Smooth muscle cell (in vitro differentiated cells): ENCODE results near the gene MVP. TPM values are rescaled to one million over a fixed set of nuclear protein-coding genes. Genes with fewer than 3 reads are reported as not detected.

Source experiments
- DNase-seq: peaks from one replicate; lab custom pipeline; 2025; ENCODE audit not compliant: unreplicated experiment; lab: John Stamatoyannopoulos, UW
- H2AFZ ChIP-seq: fragments of 200-600 bp; sonication (generic); 2 replicates; pipeline ENCODE4 v1.6.0; 2016; ENCODE audit warnings: antibody characterized with exemption, low read depth, mild to moderate bottlenecking
- H3F3A ChIP-seq: fragments of 200-600 bp; sonication (generic); 2 replicates; pipeline ENCODE4 v1.6.0; 2017; ENCODE audit warnings: antibody characterized with exemption, low read depth
- H3K27ac ChIP-seq: fragments of 200-600 bp; sonication (generic); 2 replicates; pipeline ENCODE4 v1.5.1; 2016; ENCODE audit warnings: low read depth, mild to moderate bottlenecking
- H3K27me3 ChIP-seq: fragments of 200-600 bp; sonication (generic); 2 replicates; pipeline ENCODE4 v1.6.1; 2016; ENCODE audit warnings: low read depth, mild to moderate bottlenecking
- H3K36me3 ChIP-seq: fragments of 200-600 bp; sonication (generic); 2 replicates; pipeline ENCODE4 v1.5.1; 2016; ENCODE audit warnings: low read depth
- H3K4me1 ChIP-seq: fragments of 200-600 bp; sonication (generic); 2 replicates; pipeline ENCODE4 v1.5.1; 2016; ENCODE audit warnings: low read depth
- H3K4me2 ChIP-seq: fragments of 200-600 bp; sonication (generic); 2 replicates; pipeline ENCODE4 v1.6.0; 2016; ENCODE audit warnings: mild to moderate bottlenecking
- H3K4me3 ChIP-seq: fragments of 200-600 bp; sonication (generic); 2 replicates; pipeline ENCODE4 v1.5.1; 2016; ENCODE audit warnings: mild to moderate bottlenecking
- H3K79me2 ChIP-seq: fragments of 200-600 bp; sonication (generic); 2 replicates; pipeline ENCODE4 v1.6.0; 2016; ENCODE audit warnings: low read depth, mild to moderate bottlenecking
- H3K9ac ChIP-seq: fragments of 200-600 bp; sonication (generic); 2 replicates; pipeline ENCODE4 v1.6.0; 2016; ENCODE audit warnings: low read depth
- H3K9me3 ChIP-seq: fragments of 200-600 bp; sonication (generic); replicated peaks from 2 replicates; pipeline ENCODE4 v1.5.1; 2016; ENCODE audit warnings: low read depth
- H4K20me1 ChIP-seq: fragments of 200-600 bp; sonication (generic); 2 replicates; pipeline ENCODE4 v1.6.0; 2016; ENCODE audit warnings: low read depth
- CTCF ChIP-seq: fragments of 200-600 bp; sonication (generic); IDR thresholded peaks from 2 replicates; pipeline ENCODE4 v1.5.1; 2017; ENCODE audit warnings: borderline replicate concordance, mild to moderate bottlenecking, antibody characterized with exemption; ENCODE audit not compliant: insufficient read depth, poor library complexity, severe bottlenecking
- WGBS: methylation state at CpG from one replicate; pipeline ENCODE4 v1.1.7; 2016; ENCODE audit warnings: low lambda C conversion rate; 5-methylcytosine and 5-hydroxymethylcytosine counted together
- polyA plus RNA-seq: library from polyadenylated mRNA; unstranded; fragments of >200 nt; fragmentation: Nextera tagmentation; extraction: Ambion mirVana; gene quantifications from 2 replicates; pipeline ENCODE4 v1.2.1, GENCODE V29; 2016
- total RNA-seq: library from RNA; depleted of rRNA; stranded (reverse); fragments of >200 nt; gene quantifications from 2 replicates; pipeline ENCODE4 v1.2.3, GENCODE V29; 2014

The MVP gene
- total and polyA plus RNA-seq, 2 experiments from 2014 or later = 47.5 to 110 TPM

GRCh38 chr16:29891525-29892457, 71.5 kb downstream of the MVP start:
- Histone ChIP-seq H3K79me2 (no peaks in the 10 kb centered on the region), H3K4me2 (no peak overlapping the region), H3K4me1 (no peaks in the 10 kb centered on the region), H3K27ac (no peak overlapping the region), H3F3A (no peaks in the 10 kb centered on the region), H3K36me3 (no peaks in the 10 kb centered on the region), H4K20me1 (no peaks in the 10 kb centered on the region), H3K4me3 (no peak overlapping the region), H2AFZ (no peak overlapping the region), H3K9ac (no peak overlapping the region), H3K27me3 (no peaks in the 10 kb centered on the region), H3K9me3 (no peaks in the 10 kb centered on the region)
- TF ChIP-seq CTCF = no peak
- 91% methylated on average over 10 of the region's 10 CpGs for WGBS
- DNase-seq = no peak

- no peaks in the 10 kb centered on the region for H3K9me3 ChIP-seq
- H3F3A ChIP-seq = no peaks in the 10 kb centered on the region
- H3K4me1 ChIP-seq = no peaks in the 10 kb centered on the region
- H3K4me3 ChIP-seq = no peak overlapping the region
- DNase-seq = no peak
- H3K79me2 ChIP-seq = no peaks in the 10 kb centered on the region
- TF ChIP-seq CTCF = no peak
- H3K27me3 ChIP-seq = no peaks in the 10 kb centered on the region
- no peak overlapping the region for H2AFZ ChIP-seq
- no peak overlapping the region for H3K4me2 ChIP-seq
- no peak overlapping the region for H3K9ac ChIP-seq
- 97% methylated on average over 6 of the region's 6 CpGs for WGBS
- H4K20me1 ChIP-seq = no peaks in the 10 kb centered on the region
- no peaks in the 10 kb centered on the region for H3K36me3 ChIP-seq
- no peak overlapping the region for H3K27ac ChIP-seq
These were observed 72.2 kb downstream of the MVP start for GRCh38 chr16:29892458-29892813.

GRCh38 chr16:29893553-29893952, 73.3 kb downstream of the MVP start:
- Histone ChIP-seq H3K27ac (no peak overlapping the region), H3K9me3 (no peaks in the 10 kb centered on the region), H2AFZ (no peak overlapping the region), H3K9ac (no peak overlapping the region), H3K4me3 (no peak overlapping the region), H3K4me1 (no peaks in the 10 kb centered on the region), H3F3A (no peaks in the 10 kb centered on the region), H3K27me3 (no peaks in the 10 kb centered on the region), H3K4me2 (no peak overlapping the region), H4K20me1 (no peaks in the 10 kb centered on the region), H3K79me2 (no peaks in the 10 kb centered on the region), H3K36me3 (no peaks in the 10 kb centered on the region)
- WGBS = 96% methylated on average over 3 of the region's 3 CpGs
- no peak for TF ChIP-seq CTCF
- DNase-seq = no peak

- Histone ChIP-seq H4K20me1 (no peaks in the 10 kb centered on the region), H3K9me3 (no peaks in the 10 kb centered on the region), H3K4me3 (no peak overlapping the region), H3K27me3 (no peaks in the 10 kb centered on the region), H2AFZ (no peak overlapping the region), H3K36me3 (no peaks in the 10 kb centered on the region), H3F3A (no peaks in the 10 kb centered on the region), H3K4me2 (no peak overlapping the region), H3K4me1 (no peaks in the 10 kb centered on the region), H3K27ac (no peak overlapping the region), H3K79me2 (no peaks in the 10 kb centered on the region), H3K9ac (no peak overlapping the region)
- no peak for DNase-seq
- 90% methylated on average over 3 of the region's 4 CpGs for WGBS
- no peak for TF ChIP-seq CTCF
These were observed 74.1 kb downstream of the MVP start for GRCh38 chr16:29894352-29894751.
